HG03571 (cell line): ENCODE results near the gene RPUSD3.
"Not testable (repeated sequence)": the region's sequence is repeated elsewhere in the genome, so short reads cannot be mapped to it uniquely, and the experiment has no call there.

Experiments used
- ATAC-seq: cut with Tn5 transposase; IDR thresholded peaks from one replicate; pipeline ENCODE4 v1.9.1; 2021; ENCODE audit not compliant: unreplicated experiment

The RPUSD3 gene

DNA sequence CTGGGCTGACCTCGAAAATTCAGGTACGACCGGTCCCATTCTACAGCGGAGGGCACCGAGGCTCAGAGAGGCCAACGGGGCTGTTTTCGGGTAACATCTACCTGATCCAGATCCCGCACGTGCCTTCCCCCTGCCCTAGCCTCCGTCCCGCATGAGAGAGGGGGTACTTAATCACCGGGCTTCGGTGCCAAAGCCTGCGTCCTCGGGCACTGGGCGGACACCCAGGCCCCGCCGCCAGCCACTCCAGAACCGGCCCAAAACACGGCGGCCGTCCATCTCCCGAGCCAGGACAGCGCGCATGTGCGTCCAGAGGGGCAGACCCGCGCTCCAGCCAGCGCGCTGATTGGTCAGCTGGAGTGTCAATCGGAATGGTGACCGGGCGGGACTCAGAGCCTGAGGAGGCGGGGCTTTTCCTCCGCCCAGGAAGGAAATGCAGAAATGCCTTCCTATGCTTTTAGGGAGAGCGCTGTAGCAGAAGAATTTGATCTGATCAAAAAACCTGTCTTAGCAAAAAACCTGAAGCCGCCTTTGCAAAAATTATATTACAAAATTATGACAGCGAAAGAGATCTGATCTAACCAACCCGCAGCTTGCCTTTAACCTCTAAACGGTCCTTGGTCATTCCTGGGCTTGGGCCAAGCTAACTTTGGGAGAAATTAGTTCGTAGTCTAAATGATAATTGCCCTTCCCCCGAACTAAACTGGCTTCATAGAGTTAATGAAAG lies at the start of gene RPUSD3:
Gene RPUSD3, minus strand, starts transcription at position 294 of the 724 bp plus-strand sequence. Its CDS starts 18 bp downstream, at position 276.
- ATAC-seq, result peak; percentile 97

GRCh38 chr3:9891072-9891622 lies 47.3 kb upstream of the RPUSD3 start:
- ATAC-seq, result no peak

- ATAC-seq, result peak; percentile 67
These were observed 46.7 kb upstream of the RPUSD3 start, which contains the start of gene JAGN1 for GRCh38 chr3:9890249-9891071. Gene JAGN1, plus strand, starts transcription at chr3:9890610. Its CDS starts 113 bp downstream, at chr3:9890723.

DNA sequence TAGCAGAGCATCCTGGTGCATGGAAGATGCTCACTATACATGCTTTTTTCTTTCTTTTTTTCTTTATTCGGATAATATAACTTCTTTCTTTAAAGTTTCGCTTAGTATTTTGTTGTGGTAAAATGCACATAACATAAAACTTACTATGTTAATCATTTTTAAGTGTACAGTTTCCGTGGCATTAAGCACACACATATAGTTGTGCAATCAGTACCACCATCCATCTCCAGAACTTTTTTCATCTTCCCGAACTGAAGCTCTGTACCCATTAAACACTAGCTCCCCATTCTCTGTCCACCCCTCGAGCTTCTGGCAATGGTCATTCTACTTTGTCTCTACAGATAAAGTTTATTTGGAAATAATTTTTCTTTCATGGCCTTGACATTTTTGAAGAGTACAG lies 45.6 kb upstream of the RPUSD3 start:
- no peak for ATAC-seq

- ATAC-seq, result no peak
These were observed 44.7 kb upstream of the RPUSD3 start for GRCh38 chr3:9888540-9888939.

DNA sequence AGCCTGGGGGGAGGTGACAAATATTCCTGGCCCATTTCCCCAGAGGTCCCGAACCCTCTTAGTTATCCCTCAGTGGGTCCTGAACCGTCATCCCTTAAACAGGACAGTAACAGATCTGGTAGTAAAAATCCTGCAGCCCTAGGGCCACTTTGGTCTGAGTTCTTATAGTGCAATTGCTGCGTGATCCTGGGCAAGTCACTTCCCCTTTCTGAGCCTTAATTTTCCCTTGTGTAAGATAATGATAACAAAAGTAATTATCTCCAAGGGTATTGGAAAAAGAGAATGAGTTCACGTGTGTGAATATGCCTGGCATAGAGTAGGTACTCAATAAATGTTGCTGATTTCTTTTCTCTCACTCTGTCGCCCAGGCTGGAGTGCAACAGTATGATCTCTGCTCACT lies 43.7 kb upstream of the RPUSD3 start:
- no peak for ATAC-seq

- no peak for ATAC-seq
These were observed 42.5 kb upstream of the RPUSD3 start for GRCh38 chr3:9886328-9886727.

DNA sequence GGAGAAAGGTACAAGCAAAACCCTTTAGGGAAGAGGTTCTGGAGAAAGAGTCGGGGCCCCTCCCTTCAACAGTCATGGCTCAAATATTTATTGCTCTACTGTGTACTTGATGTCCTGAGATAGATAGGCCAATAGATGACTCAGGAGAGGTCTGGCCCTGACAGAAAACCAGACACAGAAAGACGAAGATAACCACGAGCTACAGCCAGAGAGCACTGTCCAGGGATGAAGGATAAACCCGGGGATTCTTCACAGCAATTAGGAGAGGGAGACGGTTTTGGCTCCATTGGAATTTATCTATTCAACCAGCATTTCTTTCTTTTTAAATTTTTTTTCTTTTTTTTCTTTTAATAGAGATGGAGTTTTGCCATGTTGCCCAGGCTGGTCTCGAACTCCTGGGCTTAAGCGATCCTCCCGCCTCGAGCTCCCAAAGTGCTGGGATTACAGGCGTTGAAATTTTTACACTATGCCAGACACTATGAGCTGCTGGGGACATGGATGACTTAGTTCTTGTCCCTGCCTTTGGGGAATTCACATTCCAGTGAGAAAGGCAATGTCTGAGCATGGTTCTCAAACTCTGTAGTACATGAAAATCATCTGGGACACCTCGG lies 40.9 kb upstream of the RPUSD3 start:
- ATAC-seq, result no peak

DNA sequence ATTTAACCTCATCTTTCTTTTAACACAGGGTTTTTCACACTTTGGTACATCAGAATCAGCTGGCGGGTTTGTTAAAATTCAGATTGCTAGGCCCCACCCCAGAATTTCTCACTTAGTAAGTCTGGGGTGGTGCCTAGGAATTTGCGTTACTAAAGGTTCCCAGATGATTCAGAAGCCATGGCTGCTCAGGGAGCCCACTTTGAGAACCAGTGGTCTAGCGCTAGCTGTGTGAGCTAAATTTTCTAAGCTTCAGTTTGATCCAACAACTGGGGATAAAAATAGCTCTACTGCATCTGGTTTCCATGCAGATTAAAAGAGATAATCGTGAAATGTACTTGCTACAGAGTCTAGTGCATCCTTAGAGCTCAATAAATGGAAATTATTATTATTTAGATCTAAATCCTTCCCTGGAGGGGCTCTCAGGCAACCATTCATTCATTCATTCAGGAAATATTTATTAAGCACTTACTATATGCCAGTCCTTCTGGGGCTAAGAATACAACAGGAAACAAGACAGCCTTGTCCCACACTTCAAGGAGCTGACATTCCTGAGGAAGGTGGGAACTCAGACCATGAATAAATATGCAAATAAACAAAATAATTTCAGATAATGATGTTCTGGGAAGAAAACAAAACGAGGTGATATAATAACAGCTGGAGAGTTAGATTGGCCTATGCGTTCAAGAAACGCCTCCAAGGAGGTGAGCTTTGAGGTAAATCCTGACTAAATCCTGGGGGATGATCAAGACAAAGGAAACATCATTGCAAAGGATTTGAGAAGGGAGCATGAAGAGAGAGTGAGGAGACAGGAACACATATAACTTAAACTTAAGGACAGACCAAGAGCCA lies 40.1 kb upstream of the RPUSD3 start:
- ATAC-seq, result no peak

DNA sequence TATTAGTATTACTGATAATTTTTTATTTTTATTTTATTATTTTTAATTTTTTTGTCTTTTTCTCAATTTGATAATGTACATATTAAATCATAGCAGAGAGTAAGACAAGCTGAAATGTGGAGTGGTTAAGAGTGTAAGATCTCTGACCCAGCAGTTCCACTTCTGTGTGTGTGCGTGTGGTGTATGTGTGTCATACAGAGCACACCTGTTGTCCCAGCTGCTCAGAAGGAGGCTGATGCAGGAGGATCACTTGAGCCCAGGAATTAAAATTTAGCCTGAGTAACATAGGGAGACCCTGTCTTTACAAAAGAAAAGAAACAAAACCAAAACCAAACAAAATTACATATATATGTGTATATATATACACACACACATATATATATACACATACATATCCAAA lies 37.6 kb upstream of the RPUSD3 start:
- no peak for ATAC-seq

DNA sequence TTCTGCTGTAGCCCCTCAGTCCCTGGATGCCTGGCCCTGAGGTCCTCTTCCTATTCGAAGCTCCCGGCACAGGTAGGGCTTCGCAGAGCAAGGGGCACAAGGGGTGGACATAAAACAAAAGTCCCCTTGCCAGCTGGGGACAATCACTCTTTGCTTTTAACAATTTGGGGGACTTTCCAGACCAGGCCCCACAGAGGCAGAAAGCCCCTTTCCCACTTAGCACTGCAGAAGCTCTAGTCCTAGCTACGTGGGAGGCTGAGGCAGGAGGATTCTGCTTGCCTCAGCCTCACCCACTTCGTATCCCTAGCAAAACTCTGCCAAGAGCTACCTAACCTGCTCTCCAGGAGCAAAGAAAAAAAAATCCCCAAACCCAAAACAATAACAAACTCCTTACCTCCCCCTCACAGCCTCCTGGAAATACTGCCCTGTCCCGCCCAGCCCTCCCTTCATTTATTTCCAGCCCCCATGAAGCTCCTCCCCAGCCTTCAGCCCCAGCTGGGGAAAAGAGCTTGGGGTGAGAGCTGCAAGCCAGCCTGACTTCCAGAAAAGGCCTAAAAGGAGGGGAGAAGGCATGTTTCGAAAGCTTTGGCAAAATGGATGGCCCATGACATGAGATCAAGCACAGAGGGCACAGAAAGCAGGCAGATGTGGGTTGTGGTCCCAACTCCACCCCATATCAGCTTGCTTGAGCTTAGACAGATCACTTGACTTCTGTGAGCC lies 36.2 kb upstream of the RPUSD3 start, which contains the start of gene CIDEC:
Gene CIDEC, minus strand, starts transcription at position 424 of the 720 bp plus-strand sequence. CDS start 1,767 bp downstream, outside the sequence.
- no peak for ATAC-seq

GRCh38 chr3:9878700-9879099 lies 34.9 kb upstream of the RPUSD3 start:
- ATAC-seq, result no peak

DNA sequence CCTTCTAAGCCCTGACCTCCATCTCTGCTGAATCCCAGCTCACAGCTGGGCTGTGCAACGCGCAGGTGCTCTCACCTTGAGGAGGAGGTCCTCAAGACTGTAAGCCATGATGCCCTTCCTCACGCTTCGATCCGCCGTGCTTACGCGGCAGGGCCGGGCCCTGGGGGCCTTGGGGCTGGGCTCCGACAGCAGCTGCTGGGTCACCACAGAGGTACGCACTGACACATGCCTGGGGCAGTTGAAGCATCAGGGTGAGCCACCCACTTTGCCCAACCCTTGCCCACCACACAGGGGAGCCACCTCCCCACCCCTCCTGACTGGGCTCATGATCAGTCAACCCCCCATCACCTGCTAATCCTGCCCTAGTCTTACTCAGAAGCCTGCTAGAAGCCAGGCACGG lies 33.2 kb upstream of the RPUSD3 start:
- ATAC-seq, result no peak

DNA sequence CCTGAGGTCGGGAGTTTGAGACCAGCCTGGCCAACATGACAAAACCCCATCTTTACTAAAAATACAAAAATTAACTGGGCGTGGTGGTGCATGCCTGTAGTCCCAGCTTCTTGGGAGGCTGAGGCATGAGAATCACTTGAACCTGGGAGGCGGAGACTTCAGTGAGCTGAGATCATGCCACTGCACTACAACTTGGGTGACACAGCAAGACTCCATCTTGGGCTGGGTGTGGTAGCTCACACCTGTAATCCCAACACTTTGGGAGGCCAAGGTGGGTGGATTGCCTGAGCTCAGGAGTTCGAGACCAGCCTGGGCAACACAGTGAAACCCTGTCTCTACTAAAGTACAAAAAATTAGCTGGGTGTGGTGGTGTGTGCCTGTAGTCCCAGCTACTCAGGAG lies 32.4 kb upstream of the RPUSD3 start:
- ATAC-seq, result not testable (repeated sequence)

DNA sequence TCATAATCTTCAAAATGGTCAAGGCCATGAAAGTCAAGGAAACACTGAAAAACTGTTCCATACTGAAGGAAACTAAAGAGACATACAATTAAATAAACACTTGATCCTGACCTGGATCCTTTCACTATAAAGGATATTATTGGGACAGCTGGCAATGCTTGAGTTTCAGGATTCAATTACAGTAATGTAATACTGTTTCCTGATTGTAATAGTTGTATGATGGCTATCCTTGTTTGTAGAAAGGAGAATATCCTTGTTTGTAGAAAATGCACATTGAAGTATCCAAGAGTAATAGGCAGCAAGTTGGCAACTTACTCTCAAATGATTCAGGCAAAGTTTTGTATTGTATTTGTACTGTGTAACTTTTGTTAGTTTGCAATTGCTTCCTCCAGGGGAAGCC lies 31.6 kb upstream of the RPUSD3 start:
- no peak for ATAC-seq

DNA sequence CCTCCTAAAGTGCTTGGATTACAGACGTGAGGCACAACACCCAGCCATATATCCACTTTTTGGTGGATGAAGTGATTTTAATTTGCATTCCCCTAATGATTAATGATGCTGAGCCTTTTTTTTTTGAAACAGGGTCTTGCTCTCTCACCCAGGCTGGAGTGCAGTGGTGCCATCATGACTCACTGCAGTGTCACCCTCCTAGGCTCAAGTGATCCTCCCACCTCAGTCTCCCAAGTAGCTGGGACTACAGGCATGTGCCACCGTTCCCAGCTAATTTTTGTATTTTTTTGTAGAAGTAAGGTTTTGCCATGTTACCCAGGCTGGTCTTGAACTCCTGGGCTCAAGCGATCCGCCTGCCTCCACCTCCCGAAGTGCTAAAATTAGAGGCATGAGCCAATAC lies 28.3 kb upstream of the RPUSD3 start:
- not testable (repeated sequence) for ATAC-seq

GRCh38 chr3:9870978-9871377 lies 27.2 kb upstream of the RPUSD3 start:
- ATAC-seq, result no peak

- no peak for ATAC-seq
These were observed 26.1 kb upstream of the RPUSD3 start for GRCh38 chr3:9869955-9870354.

DNA sequence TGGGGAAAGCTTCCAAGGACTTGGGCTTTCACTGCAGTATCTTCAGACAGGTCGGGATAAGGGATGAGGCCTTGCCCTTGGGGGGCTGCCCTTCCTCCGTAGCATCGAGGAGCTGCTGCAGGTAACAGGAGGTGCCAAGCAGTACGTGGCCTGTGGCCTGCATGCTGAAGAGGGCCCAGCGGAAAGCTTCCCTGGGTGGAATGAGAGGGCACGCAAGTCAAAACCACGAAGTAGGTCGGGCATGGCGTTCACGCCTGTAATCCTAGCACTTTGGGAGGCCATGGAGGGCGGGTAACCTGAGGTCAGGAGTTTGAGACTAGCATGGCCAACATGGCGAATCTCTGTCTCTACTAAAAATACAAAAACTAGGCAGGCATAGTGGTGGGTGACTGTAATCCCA lies 23.3 kb upstream of the RPUSD3 start:
- ATAC-seq, result no peak

DNA sequence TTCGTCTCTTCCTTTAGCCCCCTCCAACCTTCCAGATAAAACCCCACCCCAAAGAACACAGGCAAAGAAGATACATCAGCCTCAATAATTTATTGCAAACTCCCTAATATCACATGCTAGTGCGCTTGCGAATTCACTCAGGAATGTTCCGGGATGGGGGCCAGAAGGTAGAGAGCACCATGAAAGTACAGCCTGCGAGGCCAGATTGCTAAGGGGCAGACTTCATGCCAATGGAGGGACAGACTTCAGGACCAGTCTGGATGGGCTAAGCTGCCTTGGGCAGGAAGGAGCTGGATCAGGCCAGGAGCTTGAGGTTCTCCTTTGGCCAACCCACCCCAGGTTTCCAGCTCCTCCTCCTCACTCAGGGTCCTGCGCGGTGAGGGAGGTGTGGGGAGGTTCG lies 22.8 kb upstream of the RPUSD3 start:
- ATAC-seq, result no peak
